Measurements from ENCODE around the gene PNKD. TPM values are rescaled to one million over a fixed set of nuclear protein-coding genes. Genes with fewer than 3 reads are reported as not detected.

Gene PNKD
- total and polyA plus RNA-seq, 2 experiments from 2014 or later, result 28.2 to 83.3 TPM

DNA sequence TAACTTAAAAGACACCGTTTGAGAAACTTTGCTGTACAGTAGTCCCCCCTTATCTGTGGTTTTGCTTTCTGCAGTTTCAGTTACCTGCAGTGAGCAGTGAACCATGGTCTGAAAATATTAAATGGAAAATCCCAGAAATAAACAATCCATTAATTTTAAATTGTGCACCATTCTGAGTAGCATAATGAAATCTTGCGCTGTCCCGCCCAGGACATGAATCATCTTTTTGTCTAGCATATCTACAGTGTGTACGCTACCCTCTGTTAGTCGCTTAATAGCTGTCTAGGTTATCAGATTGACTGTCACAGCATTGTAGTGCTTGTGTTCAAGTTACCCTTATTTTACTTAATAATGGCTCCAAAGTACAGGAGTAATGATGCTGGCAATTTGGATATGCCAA, 47.3 kb upstream of the PNKD start:
- no peak overlapping the region for H3K27ac Mint-ChIP-seq
- Histone ChIP-seq H4K20me1 (replicated peaks; ENCODE audit: insufficient read depth) (peaks cover 85% of the 10 kb centered on the region), H3K27ac (ENCODE audit: low read depth) (no peak overlapping the region), H3K9me2 (ENCODE audit: insufficient read depth) (no peaks in the 10 kb centered on the region), H3K79me2 (replicated peaks; ENCODE audit: insufficient read depth) (peaks cover 99% of the 10 kb centered on the region), H2AFZ (no peak overlapping the region), H3K4me3 (no peak overlapping the region), H3K36me3 (ENCODE audit: insufficient read depth) (peaks cover 25% of the 10 kb centered on the region; the same call in 1 of the 2 replicates), H3K4me2 (no peak overlapping the region), H3F3A (replicated peaks; ENCODE audit: low read depth) (no peaks in the 10 kb centered on the region; the same call in 1 of the 2 replicates), H3K4me1 (ENCODE audit: insufficient read depth) (peaks cover 28% of the 10 kb centered on the region), H3K27me3 (ENCODE audit: insufficient read depth) (no peaks in the 10 kb centered on the region)
- no peak overlapping the region for H3K4me3 Mint-ChIP-seq
- peaks cover 20% of the 10 kb centered on the region for H3K4me1 Mint-ChIP-seq
- no peaks in the 10 kb centered on the region for H3K9me3 Mint-ChIP-seq
- DNase-seq (ENCODE audit: low spot score) (no peak), ATAC-seq (no peak)
- TF ChIP-seq EZH2phosphoT487 (IDR thresholded peaks at IDR 0.05; ENCODE audit: unreplicated experiment) (no peak), STAT1 (IDR thresholded peaks at IDR 0.05; ENCODE audit: unreplicated experiment) (no peak), ZNF331 (CRISPR knock-in tag; IDR thresholded peaks at IDR 0.05; ENCODE audit: low read depth) (no peak), ZNF114 (CRISPR knock-in tag; IDR thresholded peaks at IDR 0.05) (no peak), JUNB (IDR thresholded peaks at IDR 0.05; ENCODE audit: unreplicated experiment) (no peak), NANOG (IDR thresholded peaks at IDR 0.05; ENCODE audit: borderline replicate concordance) (no peak), CREB1 (CRISPR knock-in tag; IDR thresholded peaks at IDR 0.05; ENCODE audit: low read depth) (no peak), POLR2AphosphoS5 (IDR thresholded peaks at IDR 0.05; ENCODE audit: low read depth) (no peak), EZH2 (IDR thresholded peaks at IDR 0.05; ENCODE audit: low read depth, unreplicated experiment) (no peak)
- TF ChIP-seq, protein P1, sequence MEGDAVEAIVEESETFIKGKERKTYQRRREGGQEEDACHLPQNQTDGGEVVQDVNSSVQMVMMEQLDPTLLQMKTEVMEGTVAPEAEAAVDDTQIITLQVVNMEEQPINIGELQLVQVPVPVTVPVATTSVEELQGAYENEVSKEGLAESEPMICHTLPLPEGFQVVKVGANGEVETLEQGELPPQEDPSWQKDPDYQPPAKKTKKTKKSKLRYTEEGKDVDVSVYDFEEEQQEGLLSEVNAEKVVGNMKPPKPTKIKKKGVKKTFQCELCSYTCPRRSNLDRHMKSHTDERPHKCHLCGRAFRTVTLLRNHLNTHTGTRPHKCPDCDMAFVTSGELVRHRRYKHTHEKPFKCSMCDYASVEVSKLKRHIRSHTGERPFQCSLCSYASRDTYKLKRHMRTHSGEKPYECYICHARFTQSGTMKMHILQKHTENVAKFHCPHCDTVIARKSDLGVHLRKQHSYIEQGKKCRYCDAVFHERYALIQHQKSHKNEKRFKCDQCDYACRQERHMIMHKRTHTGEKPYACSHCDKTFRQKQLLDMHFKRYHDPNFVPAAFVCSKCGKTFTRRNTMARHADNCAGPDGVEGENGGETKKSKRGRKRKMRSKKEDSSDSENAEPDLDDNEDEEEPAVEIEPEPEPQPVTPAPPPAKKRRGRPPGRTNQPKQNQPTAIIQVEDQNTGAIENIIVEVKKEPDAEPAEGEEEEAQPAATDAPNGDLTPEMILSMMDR (conservative IDR thresholded peaks at IDR 0.05; ENCODE audit: low read depth in 2 of 2), result no peak
- TF ChIP-seq, protein P2, sequence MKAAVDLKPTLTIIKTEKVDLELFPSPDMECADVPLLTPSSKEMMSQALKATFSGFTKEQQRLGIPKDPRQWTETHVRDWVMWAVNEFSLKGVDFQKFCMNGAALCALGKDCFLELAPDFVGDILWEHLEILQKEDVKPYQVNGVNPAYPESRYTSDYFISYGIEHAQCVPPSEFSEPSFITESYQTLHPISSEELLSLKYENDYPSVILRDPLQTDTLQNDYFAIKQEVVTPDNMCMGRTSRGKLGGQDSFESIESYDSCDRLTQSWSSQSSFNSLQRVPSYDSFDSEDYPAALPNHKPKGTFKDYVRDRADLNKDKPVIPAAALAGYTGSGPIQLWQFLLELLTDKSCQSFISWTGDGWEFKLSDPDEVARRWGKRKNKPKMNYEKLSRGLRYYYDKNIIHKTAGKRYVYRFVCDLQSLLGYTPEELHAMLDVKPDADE (IDR thresholded peaks at IDR 0.05), result no peak
- TF ChIP-seq, protein P3, sequence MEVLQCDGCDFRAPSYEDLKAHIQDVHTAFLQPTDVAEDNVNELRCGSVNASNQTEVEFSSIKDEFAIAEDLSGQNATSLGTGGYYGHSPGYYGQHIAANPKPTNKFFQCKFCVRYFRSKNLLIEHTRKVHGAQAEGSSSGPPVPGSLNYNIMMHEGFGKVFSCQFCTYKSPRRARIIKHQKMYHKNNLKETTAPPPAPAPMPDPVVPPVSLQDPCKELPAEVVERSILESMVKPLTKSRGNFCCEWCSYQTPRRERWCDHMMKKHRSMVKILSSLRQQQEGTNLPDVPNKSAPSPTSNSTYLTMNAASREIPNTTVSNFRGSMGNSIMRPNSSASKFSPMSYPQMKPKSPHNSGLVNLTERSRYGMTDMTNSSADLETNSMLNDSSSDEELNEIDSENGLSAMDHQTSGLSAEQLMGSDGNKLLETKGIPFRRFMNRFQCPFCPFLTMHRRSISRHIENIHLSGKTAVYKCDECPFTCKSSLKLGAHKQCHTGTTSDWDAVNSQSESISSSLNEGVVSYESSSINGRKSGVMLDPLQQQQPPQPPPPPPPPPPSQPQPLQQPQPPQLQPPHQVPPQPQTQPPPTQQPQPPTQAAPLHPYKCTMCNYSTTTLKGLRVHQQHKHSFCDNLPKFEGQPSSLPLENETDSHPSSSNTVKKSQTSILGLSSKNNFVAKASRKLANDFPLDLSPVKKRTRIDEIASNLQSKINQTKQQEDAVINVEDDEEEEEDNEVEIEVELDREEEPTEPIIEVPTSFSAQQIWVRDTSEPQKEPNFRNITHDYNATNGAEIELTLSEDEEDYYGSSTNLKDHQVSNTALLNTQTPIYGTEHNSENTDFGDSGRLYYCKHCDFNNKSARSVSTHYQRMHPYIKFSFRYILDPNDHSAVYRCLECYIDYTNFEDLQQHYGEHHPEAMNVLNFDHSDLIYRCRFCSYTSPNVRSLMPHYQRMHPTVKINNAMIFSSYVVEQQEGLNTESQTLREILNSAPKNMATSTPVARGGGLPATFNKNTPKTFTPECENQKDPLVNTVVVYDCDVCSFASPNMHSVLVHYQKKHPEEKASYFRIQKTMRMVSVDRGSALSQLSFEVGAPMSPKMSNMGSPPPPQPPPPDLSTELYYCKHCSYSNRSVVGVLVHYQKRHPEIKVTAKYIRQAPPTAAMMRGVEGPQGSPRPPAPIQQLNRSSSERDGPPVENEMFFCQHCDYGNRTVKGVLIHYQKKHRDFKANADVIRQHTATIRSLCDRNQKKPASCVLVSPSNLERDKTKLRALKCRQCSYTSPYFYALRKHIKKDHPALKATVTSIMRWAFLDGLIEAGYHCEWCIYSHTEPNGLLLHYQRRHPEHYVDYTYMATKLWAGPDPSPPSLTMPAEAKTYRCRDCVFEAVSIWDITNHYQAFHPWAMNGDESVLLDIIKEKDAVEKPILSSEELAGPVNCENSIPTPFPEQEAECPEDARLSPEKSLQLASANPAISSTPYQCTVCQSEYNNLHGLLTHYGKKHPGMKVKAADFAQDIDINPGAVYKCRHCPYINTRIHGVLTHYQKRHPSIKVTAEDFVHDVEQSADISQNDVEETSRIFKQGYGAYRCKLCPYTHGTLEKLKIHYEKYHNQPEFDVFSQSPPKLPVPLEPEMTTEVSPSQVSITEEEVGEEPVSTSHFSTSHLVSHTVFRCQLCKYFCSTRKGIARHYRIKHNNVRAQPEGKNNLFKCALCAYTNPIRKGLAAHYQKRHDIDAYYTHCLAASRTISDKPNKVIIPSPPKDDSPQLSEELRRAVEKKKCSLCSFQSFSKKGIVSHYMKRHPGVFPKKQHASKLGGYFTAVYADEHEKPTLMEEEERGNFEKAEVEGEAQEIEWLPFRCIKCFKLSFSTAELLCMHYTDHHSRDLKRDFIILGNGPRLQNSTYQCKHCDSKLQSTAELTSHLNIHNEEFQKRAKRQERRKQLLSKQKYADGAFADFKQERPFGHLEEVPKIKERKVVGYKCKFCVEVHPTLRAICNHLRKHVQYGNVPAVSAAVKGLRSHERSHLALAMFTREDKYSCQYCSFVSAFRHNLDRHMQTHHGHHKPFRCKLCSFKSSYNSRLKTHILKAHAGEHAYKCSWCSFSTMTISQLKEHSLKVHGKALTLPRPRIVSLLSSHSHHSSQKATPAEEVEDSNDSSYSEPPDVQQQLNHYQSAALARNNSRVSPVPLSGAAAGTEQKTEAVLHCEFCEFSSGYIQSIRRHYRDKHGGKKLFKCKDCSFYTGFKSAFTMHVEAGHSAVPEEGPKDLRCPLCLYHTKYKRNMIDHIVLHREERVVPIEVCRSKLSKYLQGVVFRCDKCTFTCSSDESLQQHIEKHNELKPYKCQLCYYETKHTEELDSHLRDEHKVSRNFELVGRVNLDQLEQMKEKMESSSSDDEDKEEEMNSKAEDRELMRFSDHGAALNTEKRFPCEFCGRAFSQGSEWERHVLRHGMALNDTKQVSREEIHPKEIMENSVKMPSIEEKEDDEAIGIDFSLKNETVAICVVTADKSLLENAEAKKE (CRISPR knock-in tag; IDR thresholded peaks at IDR 0.05), result no peak
- TF ChIP-seq, protein P4, sequence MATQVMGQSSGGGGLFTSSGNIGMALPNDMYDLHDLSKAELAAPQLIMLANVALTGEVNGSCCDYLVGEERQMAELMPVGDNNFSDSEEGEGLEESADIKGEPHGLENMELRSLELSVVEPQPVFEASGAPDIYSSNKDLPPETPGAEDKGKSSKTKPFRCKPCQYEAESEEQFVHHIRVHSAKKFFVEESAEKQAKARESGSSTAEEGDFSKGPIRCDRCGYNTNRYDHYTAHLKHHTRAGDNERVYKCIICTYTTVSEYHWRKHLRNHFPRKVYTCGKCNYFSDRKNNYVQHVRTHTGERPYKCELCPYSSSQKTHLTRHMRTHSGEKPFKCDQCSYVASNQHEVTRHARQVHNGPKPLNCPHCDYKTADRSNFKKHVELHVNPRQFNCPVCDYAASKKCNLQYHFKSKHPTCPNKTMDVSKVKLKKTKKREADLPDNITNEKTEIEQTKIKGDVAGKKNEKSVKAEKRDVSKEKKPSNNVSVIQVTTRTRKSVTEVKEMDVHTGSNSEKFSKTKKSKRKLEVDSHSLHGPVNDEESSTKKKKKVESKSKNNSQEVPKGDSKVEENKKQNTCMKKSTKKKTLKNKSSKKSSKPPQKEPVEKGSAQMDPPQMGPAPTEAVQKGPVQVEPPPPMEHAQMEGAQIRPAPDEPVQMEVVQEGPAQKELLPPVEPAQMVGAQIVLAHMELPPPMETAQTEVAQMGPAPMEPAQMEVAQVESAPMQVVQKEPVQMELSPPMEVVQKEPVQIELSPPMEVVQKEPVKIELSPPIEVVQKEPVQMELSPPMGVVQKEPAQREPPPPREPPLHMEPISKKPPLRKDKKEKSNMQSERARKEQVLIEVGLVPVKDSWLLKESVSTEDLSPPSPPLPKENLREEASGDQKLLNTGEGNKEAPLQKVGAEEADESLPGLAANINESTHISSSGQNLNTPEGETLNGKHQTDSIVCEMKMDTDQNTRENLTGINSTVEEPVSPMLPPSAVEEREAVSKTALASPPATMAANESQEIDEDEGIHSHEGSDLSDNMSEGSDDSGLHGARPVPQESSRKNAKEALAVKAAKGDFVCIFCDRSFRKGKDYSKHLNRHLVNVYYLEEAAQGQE (IDR thresholded peaks at IDR 0.05; ENCODE audit: unreplicated experiment), result no peak
- H3K27me3 Mint-ChIP-seq (ENCODE audit: insufficient read depth, low read depth, poor library complexity), result peaks cover 2% of the 10 kb centered on the region
- peaks cover 53% of the 10 kb centered on the region for H3K36me3 Mint-ChIP-seq (ENCODE audit: low read depth)
